Measurements from ENCODE around the gene PGS1.

Gene PGS1

GRCh38 chr17:78428836-78429617 lies 50.6 kb downstream of the PGS1 start:
- DNase-seq, result no peak

DNA sequence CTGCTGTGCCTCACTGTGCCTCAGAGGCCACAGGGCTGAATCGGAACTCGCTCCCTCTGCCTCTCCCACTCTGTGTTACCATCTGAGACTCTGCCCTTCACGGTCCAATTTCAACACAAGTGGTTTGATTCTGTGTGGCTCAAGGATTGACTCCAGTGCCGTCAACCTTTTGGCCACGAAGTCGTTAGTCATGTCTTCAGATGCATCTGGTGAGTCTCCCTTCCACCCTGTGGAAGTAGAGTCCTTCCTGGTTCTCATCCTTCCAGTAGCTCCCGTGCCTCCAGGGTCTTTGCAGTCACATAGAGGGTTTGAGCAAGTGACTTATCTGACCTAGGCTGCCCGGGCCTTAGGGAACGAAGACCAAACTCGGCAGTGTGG lies 51.2 kb downstream of the PGS1 start:
- no peak for DNase-seq

GRCh38 chr17:78430892-78431691 lies 52.6 kb downstream of the PGS1 start:
- no peak for DNase-seq

DNA sequence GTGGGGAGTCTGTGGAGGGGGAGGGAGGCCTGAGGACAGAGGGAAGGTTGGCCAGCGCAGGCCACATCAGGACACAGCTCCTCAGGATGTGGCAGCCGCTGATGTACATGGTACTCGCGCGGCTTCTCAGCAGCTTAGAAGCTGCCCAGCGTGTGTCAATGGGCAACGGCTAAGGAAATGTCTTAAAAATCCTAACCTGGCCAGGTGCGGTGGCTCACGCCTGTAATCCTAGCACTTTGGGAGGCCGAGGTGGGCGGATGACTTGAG lies 53.2 kb downstream of the PGS1 start:
- no peak for DNase-seq

DNA sequence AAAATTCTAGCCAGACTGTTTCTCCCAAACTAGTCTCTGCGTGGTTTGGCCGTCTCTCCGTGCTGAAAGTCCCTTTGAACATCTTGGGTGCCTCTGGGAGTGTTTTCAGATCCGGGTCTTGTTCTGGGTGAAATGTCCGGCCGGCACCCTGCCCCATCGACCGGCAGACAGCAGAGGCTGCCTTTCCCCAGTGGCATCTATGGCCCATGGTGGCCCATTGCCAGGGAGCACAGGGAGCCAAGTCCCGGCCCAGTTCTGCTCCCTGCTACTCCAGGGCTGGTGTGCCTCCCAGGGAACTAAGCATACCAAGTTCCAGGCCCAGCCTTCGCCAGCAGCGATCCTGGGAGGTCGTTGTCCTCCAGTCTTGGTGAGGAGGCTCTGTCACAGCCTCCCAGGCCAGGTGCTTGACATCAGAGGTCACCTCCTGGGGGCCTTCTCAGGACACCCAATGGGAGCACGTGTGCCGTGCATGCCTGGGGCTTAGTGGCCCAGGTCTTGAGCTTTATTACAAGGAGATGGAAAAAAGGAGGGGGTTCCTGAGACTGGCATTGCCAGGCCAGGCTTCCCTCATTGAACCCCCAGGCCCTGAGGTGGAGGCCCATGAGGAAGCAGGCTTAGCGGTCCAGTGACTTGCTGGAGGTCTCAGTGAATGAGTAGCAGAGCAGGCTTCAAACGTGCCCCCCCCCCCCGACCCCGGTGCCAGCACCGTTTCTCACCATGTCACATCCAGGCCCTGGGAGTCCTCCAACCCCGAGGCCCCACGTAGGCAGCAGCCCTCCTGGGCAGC lies 54.0 kb downstream of the PGS1 start:
- DNase-seq, result no peak

GRCh38 chr17:78433013-78433727 lies 54.7 kb downstream of the PGS1 start:
- no peak for DNase-seq

DNA sequence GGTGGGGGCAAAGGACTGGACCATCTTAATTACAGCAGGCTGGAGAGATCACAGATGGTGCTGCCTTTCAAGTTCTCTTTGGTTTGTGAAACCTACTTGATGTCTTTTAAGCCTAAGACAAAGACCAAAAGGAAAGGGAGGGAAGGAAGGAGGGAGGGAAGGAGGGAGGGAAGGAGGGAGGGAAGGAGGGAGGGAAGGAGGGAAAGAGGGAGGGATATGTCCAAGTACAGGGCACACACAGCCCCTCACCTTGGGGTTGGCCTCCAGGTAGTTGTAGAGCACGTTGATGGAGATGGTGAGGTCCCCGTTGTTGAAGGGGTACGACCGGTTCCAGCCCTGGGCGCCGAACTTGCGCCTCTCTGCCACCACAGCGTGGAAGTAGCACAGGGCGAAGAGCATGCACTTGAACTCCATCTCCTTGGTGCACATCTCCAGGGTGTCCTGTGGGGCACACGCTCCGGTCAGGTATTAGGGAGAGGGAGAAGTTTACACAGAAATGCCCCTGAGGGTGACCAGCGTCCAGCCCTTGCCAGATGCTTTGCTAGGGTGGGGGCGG lies 55.4 kb downstream of the PGS1 start:
- DNase-seq, result no peak

DNA sequence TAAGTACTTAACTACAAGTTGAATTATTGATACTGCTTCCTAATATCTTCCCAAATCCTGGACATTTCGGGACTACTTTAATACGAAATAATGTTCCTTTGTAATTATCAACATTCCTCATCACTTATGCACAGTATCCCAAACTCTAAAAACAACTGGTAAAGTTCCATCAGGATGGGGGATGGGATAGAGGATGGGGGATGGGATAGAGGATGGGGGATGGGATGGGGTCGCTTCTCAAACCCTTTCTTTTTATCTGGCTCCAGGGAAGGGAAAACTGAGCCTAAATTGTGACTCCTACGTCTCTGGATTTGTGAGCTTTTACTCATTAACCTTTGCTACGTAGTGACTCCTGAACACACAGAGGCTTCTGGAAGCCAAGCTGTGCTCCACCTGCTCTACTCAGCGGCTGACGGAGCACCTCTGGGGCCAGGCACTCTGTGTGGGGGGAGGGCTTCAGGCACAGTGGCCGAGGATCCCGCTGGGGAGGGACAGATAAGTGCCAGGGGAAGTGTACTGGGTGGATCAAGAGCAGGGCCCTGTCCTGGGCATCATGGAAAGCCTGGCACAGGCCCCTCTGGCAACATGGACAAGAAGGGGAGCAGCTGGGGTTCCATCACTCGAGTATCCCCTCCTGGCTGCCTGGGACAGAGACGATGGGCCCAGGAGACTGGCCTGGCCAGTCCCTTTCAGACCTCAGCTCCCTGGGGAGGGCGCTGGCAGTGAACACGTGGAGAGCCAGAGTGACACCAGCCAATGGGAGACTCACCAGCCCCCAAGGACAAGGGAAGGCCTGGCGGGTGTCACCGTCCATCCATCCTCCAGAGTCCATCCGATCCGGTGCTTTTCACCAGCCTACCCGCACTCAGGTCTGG lies 56.2 kb downstream of the PGS1 start:
- no peak for DNase-seq

GRCh38 chr17:78435330-78436005 lies 57.0 kb downstream of the PGS1 start:
- DNase-seq, result no peak

- DNase-seq, result no peak
These were observed 59.2 kb downstream of the PGS1 start for GRCh38 chr17:78437508-78438169.

DNA sequence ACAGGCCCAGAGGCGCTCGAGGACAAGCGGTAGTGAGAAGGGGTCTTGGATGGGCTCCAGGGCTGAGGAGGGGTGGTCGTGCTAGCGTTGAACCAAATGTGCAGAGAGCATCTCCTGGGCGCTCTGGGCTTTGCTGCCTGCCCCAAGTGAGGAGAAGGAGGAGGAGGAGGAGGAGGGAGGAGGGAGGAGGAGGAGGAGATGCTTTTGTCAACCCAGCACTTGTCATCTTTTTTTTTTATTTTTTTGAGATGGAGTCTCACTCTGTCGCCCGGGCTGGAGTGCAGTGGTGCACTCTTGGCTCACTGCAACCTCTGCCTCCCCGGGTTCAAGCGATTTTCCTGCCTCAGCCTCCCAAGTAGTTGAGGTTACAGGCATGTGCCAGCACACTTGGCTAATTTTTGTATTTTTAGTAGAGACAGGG lies 59.8 kb downstream of the PGS1 start:
- no peak for DNase-seq

DNA sequence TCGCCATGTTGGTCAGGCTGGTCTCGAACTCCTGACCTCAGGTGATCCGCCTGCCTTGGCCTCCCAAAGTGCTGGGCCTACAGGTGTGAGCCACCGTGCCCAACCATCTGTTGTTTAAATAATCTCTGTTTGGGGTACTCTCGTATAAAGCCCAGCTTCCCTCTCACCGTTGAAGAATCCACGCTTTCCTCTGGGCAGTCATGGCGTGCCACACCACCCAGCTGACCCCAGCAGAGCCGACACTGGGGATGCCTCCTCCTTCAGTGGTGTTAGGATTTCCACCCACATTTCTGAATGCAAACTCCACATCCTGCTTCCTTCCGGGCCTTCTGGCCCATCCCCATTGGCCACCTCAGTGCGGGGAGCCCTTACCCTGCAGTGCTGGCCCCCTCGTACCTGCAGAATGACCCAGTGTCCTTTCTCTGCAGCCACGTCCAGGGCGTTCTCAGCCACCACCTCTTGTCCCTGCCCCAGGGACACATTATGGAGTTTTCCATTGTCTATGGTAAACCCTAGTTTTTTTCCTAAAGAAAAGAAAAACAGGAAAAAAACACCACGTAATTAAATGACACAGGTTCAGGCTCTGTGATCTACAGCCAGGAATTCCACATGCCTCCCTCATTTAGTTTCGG lies 60.4 kb downstream of the PGS1 start:
- DNase-seq, result no peak

DNA sequence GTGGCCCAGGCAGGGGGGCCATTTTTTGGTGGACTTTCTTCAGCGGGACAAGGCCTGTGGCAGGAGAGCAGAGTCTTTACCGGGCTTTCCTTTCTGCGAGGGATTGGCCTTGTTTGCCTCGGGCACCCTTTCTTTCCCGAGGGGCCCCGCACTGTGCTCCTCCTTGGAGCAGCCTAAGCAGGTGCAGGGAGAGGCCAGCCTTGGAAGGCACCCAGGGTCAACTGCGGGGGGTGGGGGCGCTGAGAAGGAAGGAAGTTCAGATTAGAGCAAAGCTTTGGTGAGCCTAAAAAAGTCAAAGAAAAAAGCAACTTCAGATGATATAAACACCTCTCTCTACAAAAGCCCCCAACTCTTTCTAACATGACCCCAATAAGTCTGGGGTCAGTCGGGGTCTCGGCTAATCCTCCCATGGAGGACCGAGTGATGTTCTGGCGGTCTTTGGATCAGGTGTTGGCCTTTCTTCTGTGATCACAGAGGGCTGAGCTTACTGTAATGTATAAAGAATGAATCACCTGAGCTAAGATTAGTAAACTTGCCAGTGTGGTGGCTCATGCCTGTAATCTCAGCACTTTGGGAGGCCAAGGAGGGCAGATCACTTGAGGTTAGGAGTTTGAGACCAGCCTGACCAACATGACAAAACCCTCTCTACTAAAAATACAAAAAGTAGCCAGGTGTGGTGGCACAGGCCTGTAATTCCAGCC lies 63.0 kb downstream of the PGS1 start:
- DNase-seq, result no peak

DNA sequence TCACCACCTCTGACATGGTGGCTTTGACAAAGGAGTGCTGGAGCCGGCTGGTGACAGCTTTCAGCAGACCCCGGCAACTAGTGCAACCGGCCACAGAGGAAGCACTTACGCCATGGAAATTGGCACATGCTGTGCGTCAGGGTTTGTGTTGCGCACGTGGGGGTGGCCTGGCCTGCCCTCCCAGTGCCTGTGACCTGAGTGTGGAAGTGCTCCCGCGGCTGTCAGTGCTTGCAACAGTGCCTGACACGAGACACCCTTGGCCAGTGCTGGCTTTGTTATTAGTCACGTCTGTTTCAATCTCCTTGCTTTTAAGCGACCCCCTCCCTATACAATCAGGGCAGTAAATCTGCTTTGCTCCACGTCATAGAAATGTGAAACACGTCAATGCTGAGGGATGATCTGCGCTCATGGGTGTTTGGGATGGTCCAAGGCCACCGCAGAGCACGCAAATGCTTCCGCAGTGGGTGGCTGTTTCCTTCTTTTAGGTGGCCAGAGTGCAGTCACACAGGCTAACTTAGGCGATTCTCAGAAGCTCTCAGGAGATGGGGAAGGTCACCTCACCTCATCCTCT lies 64.3 kb downstream of the PGS1 start:
- no peak for DNase-seq

- no peak for DNase-seq
These were observed 65.9 kb downstream of the PGS1 start for GRCh38 chr17:78444392-78444791.

DNA sequence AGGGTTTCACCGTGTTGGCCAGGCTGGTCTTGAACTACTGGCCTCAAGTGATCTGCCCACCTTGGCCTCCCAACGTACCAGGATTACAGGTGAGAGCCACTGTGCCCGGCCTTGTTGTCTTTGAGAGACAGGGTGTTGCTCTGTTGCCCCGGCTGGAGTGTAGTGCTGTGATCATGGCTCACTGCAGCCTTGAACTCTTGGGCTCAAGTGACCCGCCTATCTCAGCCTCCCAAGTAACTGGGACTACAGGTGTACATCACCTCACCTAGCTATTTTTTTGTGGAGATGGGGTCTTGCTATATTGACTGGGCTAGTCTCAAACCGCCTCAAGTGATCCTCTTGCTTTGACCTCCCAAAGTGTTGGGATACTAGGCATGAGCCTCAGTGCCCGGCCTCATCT lies 68.4 kb downstream of the PGS1 start:
- no peak for DNase-seq

- DNase-seq, result no peak
These were observed 70.0 kb downstream of the PGS1 start for GRCh38 chr17:78448356-78448993.

- DNase-seq, result no peak
These were observed 71.6 kb downstream of the PGS1 start for GRCh38 chr17:78449983-78450595.
